Fibroblast of skin of back (primary cell): Measurements from ENCODE around the gene ADGRA3.
"Not testable (repeated sequence)": the region's sequence is repeated elsewhere in the genome, so short reads cannot be mapped to it uniquely, and the experiment has no call there.

Source experiments
- DNase-seq: peaks from one replicate; pipeline ENCODE4 v3.0.0-alpha.2; 2013

ADGRA3 gene

GRCh38 chr4:22477136-22477812 lies 38.6 kb downstream of the ADGRA3 start:
- no peak for DNase-seq

GRCh38 chr4:22476011-22476410 lies 39.9 kb downstream of the ADGRA3 start:
- DNase-seq, result no peak

DNA sequence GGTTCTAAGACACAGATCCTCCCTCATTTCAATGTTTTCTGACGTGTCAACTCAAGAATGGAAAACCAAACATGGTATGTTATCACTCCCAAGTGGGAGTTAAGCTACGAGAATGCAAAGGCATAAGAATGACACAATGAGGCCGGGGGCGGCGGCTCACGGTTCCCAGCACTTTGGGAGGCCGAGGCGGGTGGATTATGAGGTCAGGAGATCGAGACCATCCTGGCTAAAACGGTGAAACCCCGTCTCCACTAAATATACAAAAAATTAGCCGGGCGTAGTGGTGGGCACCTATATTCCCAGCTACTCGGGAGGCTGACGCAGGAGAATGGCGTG lies 40.6 kb downstream of the ADGRA3 start:
- DNase-seq, result not testable (repeated sequence)

- peak; percentile 73 for DNase-seq
Measured at GRCh38 chr4:22474636-22475310, 41.1 kb downstream of the ADGRA3 start.

DNA sequence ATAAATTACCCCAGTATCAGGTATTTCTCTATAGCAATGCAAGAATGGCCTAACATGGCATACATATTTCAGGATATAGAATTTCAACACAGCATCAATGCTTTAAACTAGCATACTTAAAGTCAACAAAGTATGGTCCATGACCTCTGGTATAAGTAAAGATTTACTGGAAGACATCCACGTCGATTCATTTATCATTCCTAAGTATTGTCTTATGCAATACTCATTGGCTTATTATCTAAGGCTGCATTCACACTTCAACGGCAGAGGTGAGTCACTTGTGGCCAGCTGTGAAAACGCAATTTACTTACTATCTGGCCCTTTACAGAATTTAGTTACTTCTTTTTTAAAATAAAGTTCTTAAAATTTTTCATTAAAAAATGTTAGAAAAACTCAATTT lies 42.6 kb downstream of the ADGRA3 start:
- peak; percentile 50 for DNase-seq

DNA sequence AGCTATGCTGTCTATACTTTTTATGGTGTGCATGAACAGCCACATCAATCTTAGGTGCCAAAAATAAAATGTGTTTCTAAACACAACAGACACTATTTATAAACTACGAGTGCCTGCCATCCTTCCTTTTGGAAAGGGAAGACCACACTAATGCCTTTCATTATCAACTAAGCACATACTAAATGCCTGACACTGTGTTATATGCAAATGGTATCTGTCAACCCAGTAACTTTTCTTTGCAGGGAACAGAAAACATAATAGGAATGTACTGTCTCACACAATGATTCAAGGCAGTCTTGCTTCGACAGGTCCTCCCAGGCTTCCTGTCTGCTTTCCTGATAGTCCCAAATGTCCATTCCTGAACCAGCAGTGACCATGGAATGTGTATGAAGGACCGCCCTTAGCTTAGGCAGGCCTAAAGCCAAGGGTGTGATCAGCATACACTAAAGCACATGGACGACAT lies 43.8 kb downstream of the ADGRA3 start:
- DNase-seq, result peak; percentile 38

GRCh38 chr4:22471419-22471818 lies 44.4 kb downstream of the ADGRA3 start:
- no peak for DNase-seq

DNA sequence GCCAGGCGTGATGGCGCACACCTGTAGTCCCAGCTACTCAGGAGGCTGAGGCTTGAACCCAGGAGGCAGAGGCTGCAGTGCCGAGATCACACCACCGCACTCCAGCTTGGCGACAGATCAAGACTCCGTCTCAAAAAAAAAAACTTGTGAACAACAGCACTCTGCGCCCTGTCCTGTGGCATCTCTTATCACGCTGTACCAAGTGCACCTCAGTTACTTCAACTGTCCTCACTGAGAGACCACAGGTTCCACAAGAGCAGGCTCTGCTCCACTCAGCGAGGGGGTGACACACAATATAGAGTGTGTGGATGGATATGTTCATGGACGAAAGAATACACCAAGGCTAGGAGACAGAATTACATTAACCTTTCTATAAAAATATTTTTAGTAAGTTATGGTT lies 49.3 kb downstream of the ADGRA3 start:
- DNase-seq, result no peak

- DNase-seq, result no peak
Measured at GRCh38 chr4:22465996-22466395, 49.9 kb downstream of the ADGRA3 start.

- no peak for DNase-seq
Measured at GRCh38 chr4:22465349-22465748, 50.5 kb downstream of the ADGRA3 start.

- DNase-seq, result no peak
Measured at GRCh38 chr4:22463179-22463578, 52.7 kb downstream of the ADGRA3 start.

DNA sequence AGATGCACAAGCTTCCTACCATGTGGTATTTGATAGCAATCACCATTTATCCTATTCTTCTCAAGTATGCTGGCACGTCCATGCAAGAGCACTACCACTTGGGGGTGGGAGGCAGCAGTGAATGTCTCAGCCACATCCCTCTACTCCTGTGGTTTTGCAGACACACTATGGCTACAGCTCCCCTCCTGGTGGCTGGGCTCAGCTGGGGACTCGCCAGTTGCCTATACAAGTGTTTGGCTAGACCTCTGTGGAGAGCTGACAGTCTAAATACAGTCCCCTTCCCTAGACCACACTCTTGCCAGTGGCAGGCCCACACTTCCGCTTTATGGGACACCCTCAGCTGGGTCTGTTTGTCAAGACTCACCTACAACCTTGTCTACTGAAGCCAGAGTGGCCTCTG lies 53.2 kb downstream of the ADGRA3 start:
- no peak for DNase-seq

- DNase-seq, result no peak
Measured at GRCh38 chr4:22460266-22460665, 55.6 kb downstream of the ADGRA3 start.

GRCh38 chr4:22458098-22458497 lies 57.8 kb downstream of the ADGRA3 start:
- DNase-seq, result no peak

- no peak for DNase-seq
Measured at GRCh38 chr4:22457348-22457747, 58.5 kb downstream of the ADGRA3 start.

GRCh38 chr4:22456291-22456690 lies 59.6 kb downstream of the ADGRA3 start:
- no peak for DNase-seq

DNA sequence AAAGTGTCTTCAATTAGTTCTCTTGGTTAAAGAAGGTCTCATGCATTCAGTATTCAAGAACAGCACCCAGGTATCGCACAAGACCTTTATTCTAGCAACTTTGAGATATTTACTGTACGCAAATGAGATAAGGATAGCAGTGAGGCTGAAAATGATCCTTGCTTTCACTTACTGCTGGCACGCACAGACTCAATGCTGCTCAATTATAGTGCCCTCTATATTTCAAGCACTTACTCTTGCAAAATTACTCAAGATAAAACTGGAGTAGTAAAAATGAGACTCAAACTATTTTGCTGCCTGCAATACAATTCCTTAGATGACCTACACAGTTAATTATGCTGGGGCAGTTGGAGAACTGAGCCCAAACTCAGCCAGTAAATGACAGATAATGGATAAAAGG lies 60.9 kb downstream of the ADGRA3 start:
- no peak for DNase-seq

GRCh38 chr4:22454216-22454838 lies 61.5 kb downstream of the ADGRA3 start:
- no peak for DNase-seq

DNA sequence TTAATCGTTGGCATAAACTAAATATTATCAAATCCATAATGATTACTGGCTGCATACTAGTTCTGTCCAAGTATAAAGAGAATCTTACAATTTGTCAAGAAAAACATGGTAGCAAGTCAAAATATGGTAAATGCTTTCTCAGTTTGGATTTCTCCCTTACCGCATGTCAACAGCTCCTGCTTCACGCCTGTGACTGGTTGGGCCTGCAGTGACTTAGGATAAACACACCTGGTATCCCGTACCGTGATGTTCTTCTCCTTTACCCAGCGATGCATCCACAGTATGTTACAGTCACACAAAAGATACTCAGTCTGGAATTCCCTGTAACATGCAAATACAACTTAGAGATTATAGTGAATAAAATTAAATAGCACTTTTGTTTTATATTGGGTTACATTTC lies 71.1 kb downstream of the ADGRA3 start:
- DNase-seq, result no peak

DNA sequence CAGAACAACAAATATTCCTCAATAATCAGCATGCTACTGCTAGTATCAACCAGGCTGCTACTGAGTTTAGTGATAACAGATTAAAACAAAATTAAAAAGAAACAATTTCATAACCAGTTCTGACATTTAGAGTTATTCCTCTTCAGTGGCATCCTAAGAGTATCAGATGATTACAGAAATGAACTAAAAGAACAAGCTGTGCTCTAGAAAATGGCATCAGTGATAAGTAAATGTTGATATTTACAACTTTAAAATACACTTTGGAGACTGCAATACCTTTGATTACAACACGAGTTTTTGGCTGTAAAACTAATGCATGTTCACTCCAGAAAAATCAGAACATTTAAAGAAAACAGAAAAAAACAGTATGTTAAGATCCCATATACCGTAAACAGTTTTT lies 72.9 kb downstream of the ADGRA3 start:
- no peak for DNase-seq

GRCh38 chr4:22440999-22441398 lies 74.9 kb downstream of the ADGRA3 start:
- no peak for DNase-seq

DNA sequence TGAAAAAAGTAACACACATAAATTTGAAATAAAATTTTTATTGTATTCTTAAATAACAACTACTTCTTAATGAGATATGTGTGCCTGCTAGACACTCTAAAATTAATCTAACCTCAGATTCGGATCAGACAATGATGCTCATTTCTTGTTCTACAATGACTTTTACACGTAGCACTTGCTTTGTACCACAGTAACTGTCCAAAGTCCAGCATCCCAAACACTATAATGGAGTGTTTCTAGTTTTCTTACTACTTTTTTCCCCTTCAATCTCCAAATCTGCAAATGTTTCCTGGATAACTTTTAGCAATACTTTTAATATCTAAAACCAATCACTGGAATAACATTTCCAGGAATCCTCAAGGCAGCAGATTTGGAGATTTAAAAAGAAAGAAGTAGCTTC lies 75.9 kb downstream of the ADGRA3 start:
- DNase-seq, result no peak

DNA sequence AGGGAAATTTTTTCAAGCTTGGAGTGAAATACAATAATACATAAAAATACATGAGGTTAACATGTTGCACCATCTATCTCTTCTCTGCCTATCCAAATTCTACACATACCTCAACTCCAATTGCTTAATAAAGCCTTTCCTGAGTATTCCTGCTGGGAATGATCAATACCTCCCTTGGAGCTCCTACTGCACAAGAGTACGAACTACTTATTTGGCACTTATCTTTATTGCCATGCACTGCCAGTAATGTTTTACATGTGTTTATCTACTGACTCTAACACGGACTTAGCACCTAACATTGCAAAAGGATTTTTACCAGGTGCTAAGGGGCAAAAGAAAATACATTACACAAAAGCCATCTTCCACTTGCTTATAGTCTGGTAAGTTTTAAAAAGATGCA lies 80.2 kb downstream of the ADGRA3 start:
- no peak for DNase-seq

- DNase-seq, result peak; percentile 42
Measured at GRCh38 chr4:22434895-22435294, 81.0 kb downstream of the ADGRA3 start.
